ENCODE measurements around the gene FGFR4. TPM values are rescaled to one million over a fixed set of nuclear protein-coding genes. Genes with fewer than 3 reads are reported as not detected.

Gene FGFR4
- total RNA-seq, 3 donors from 2014 or later: 25.3 to 60.3 (median 28.9) TPM

DNA sequence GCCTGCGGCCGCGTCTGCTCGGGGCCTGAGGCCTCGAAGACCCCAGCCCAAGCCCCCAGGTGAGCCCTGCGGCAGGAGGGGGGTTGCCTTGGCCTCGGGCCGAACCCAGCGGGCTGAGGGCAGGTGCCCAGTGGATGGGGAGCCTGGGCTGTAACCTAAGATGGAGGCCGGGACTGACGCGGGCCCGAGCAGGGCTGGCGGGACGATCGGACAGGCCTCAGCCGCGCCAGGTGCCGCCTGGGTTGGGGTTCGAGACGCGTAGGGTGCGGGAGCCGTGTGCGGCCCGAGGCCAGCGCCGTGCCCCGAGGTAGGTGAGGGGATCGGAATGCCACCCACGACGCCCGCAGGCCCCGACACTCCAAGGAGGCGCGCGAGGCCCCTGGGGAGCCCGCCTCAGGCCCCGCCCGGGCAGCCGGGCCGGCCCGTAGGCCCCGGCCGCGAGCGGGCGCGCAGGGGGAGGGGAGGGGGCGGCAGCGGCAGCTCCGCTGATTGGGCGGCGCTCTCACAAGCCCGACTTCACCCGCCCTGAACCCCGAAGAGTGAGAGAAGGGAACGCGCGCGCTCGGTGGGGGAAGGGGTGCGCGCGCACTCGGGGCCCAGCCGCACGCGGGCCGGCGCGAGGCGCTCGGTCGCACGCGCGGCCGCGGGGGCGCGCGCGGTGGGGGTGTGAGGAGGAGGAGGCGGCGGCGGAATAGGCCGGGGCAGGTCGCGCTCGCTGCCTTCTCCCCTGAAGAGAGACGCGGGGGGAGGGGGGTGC is 46.6 kb downstream of the FGFR4 start, which contains the start of gene NSD1:
TSS of gene NSD1 (plus strand) at position 678 of the 757 bp plus-strand sequence. CDS start 1,331 bp downstream, outside the sequence.
- TF ChIP-seq, protein P1, sequence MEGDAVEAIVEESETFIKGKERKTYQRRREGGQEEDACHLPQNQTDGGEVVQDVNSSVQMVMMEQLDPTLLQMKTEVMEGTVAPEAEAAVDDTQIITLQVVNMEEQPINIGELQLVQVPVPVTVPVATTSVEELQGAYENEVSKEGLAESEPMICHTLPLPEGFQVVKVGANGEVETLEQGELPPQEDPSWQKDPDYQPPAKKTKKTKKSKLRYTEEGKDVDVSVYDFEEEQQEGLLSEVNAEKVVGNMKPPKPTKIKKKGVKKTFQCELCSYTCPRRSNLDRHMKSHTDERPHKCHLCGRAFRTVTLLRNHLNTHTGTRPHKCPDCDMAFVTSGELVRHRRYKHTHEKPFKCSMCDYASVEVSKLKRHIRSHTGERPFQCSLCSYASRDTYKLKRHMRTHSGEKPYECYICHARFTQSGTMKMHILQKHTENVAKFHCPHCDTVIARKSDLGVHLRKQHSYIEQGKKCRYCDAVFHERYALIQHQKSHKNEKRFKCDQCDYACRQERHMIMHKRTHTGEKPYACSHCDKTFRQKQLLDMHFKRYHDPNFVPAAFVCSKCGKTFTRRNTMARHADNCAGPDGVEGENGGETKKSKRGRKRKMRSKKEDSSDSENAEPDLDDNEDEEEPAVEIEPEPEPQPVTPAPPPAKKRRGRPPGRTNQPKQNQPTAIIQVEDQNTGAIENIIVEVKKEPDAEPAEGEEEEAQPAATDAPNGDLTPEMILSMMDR (IDR thresholded peaks at IDR 0.05): no peak

GRCh38 chr5:177133853-177134696 is 47.4 kb downstream of the FGFR4 start:
- Histone ChIP-seq H3K36me3 (ENCODE audit: low read depth) (no peaks in the 10 kb centered on the region), H3K4me3 (peak overlapping the region; percentile 54), H3K4me1 (ENCODE audit: low read depth) (peaks cover 28% of the 10 kb centered on the region), H3K9me3 (no peaks in the 10 kb centered on the region)
- TF ChIP-seq, protein P1 (IDR thresholded peaks at IDR 0.05): no peak
- intact Hi-C loops (cut with DNase I, micrococcal nuclease): no loop called here
- DNase-seq (peak; percentile 53 to 72 (median 71)), ATAC-seq (peak; percentile 75)

More for the DNA sequence above, 46.6 kb downstream of the FGFR4 start, which contains the start of gene NSD1:
- H3K4me3 ChIP-seq: peak within 1 kb of the TSS; percentile 54
- H3K36me3 ChIP-seq (ENCODE audit: low read depth): no peaks in the 10 kb centered on the region
- ATAC-seq (peak; percentile 87), DNase-seq (peak; percentile 89 to 94 (median 92))
- H3K9me3 ChIP-seq: no peaks in the 10 kb centered on the region
- intact Hi-C loops (cut with DNase I, micrococcal nuclease): no loop called here
- H3K4me1 ChIP-seq (ENCODE audit: low read depth): peaks cover 26% of the 10 kb centered on the region

GRCh38 chr5:177134697-177135225 is 48.0 kb downstream of the FGFR4 start:
- intact Hi-C loops (cut with DNase I, micrococcal nuclease): no loop called here
- Histone ChIP-seq H3K4me1 (ENCODE audit: low read depth) (peaks cover 34% of the 10 kb centered on the region), H3K36me3 (ENCODE audit: low read depth) (no peaks in the 10 kb centered on the region), H3K4me3 (peak overlapping the region; percentile 54), H3K9me3 (no peaks in the 10 kb centered on the region)
- ATAC-seq (no peak), DNase-seq (peak in 1 of 3 donors; percentile 45)
- TF ChIP-seq, protein P1 (IDR thresholded peaks at IDR 0.05): no peak

- H3K4me3 ChIP-seq: no peak overlapping the region
- intact Hi-C loops (cut with DNase I, micrococcal nuclease): no loop called here
- TF ChIP-seq, protein P1 (IDR thresholded peaks at IDR 0.05): no peak
- H3K4me1 ChIP-seq (ENCODE audit: low read depth): peaks cover 28% of the 10 kb centered on the region
- DNase-seq (no peak), ATAC-seq (no peak)
- no peaks in the 10 kb centered on the region for H3K36me3 ChIP-seq (ENCODE audit: low read depth)
- no peaks in the 10 kb centered on the region for H3K9me3 ChIP-seq
These were observed 53.6 kb downstream of the FGFR4 start for GRCh38 chr5:177140312-177140711.

GRCh38 chr5:177141496-177141895 is 54.8 kb downstream of the FGFR4 start:
- TF ChIP-seq, protein P1 (IDR thresholded peaks at IDR 0.05): no peak
- intact Hi-C loops (cut with DNase I, micrococcal nuclease): no loop called here
- ATAC-seq (no peak), DNase-seq (no peak)
- H3K9me3 ChIP-seq: no peaks in the 10 kb centered on the region
- H3K4me3 ChIP-seq: no peak overlapping the region
- peaks cover 17% of the 10 kb centered on the region for H3K4me1 ChIP-seq (ENCODE audit: low read depth)
- H3K36me3 ChIP-seq (ENCODE audit: low read depth): no peaks in the 10 kb centered on the region

Measured in mucosa of descending colon (tissue), 3 donors.